WTC11 (cell line): ENCODE measurements around the gene ST6GALNAC2. TPM values are rescaled to one million over a fixed set of nuclear protein-coding genes. Genes with fewer than 3 reads are reported as not detected.
A peak's percentile ranks its signal among the peaks of the same experiment; 100 is the strongest.

Experiments
- ATAC-seq: fragments of 200-7000 bp; cut with Tn5 transposase; 2 replicates; pipeline ENCODE4 v1.10.0; 2021; ENCODE audit warnings: mild to moderate bottlenecking, moderate library complexity
- CTCF ChIA-PET: fragments of 300-600 bp; sonication (Branson Sonifier 250); formaldehyde crosslinking; loops from one replicate; lab custom pipeline; 2021; ENCODE audit warnings: antibody characterized with exemption; lab: Charles Lee
- POLR2A ChIA-PET: fragments of 350-600 bp; sonication (Branson Sonifier 250); formaldehyde crosslinking; loops from one replicate; lab custom pipeline; 2021; ENCODE audit warnings: antibody characterized with exemption; lab: Charles Lee
- DNase-seq: peaks from one replicate; pipeline ENCODE4 v3.0.0; 2021; ENCODE audit warnings: low spot score
- H3K27ac Mint-ChIP-seq: 2 replicates; pipeline ENCODE4 v1.8.0; 2021; ENCODE audit warnings: mixed read lengths
- H3K27me3 Mint-ChIP-seq: 2 replicates; pipeline ENCODE4 v1.8.0; 2021; ENCODE audit warnings: low read depth, mild to moderate bottlenecking, moderate library complexity, mixed read lengths
- H3K36me3 Mint-ChIP-seq: 2 replicates; pipeline ENCODE4 v1.8.0; 2021; ENCODE audit warnings: mixed read lengths
- H3K4me1 Mint-ChIP-seq: 2 replicates; pipeline ENCODE4 v1.8.0; 2022; ENCODE audit warnings: mixed read lengths
- H3K4me3 Mint-ChIP-seq: 2 replicates; pipeline ENCODE4 v1.8.0; 2021; ENCODE audit warnings: mild to moderate bottlenecking, moderate library complexity, mixed read lengths
- H3K9me3 Mint-ChIP-seq: 2 replicates; pipeline ENCODE4 v1.8.0; 2021; ENCODE audit warnings: mixed read lengths
- E2F1 ChIP-seq: sonication (generic); formaldehyde crosslinking; IDR thresholded peaks from 2 replicates; pipeline ENCODE4 v1.8.0; 2022; ENCODE audit warnings: mild to moderate bottlenecking, missing genetic modification reagents
- E2F4 ChIP-seq: sonication (generic); formaldehyde crosslinking; IDR thresholded peaks from 2 replicates; pipeline ENCODE4 v1.8.1; 2022; ENCODE audit warnings: low read depth, mild to moderate bottlenecking, moderate library complexity, missing genetic modification reagents, borderline replicate concordance
- ELF4 ChIP-seq: sonication (generic); formaldehyde crosslinking; IDR thresholded peaks from 2 replicates; pipeline ENCODE4 v1.8.1; 2022; ENCODE audit warnings: low read depth, mild to moderate bottlenecking, moderate library complexity, missing genetic modification reagents
- FOXJ3 ChIP-seq: sonication (generic); formaldehyde crosslinking; IDR thresholded peaks from 2 replicates; pipeline ENCODE4 v1.9.0; 2021; ENCODE audit warnings: missing genetic modification reagents, mild to moderate bottlenecking, borderline replicate concordance
- FOXP1 ChIP-seq: sonication (generic); formaldehyde crosslinking; IDR thresholded peaks from 2 replicates; pipeline ENCODE4 v1.8.0; 2022; ENCODE audit warnings: missing genetic modification reagents, mild to moderate bottlenecking, moderate library complexity, borderline replicate concordance
- NFATC4 ChIP-seq: fragments of 250-450 bp; sonication (Bioruptor Pico); IDR thresholded peaks from 2 replicates; pipeline ENCODE4 v1.9.0; 2021; ENCODE audit warnings: mild to moderate bottlenecking
- NR1H2 ChIP-seq: sonication (generic); formaldehyde crosslinking; IDR thresholded peaks from 2 replicates; pipeline ENCODE4 v1.9.0; 2021; ENCODE audit warnings: mild to moderate bottlenecking, moderate library complexity, missing genetic modification reagents
- NR3C1 ChIP-seq: sonication (generic); formaldehyde crosslinking; conservative IDR thresholded peaks from 2 replicates; pipeline ENCODE4 v1.8.1; 2023; ENCODE audit warnings: low read depth, mild to moderate bottlenecking, missing genetic modification reagents
- SMAD3 ChIP-seq: sonication (generic); formaldehyde crosslinking; IDR thresholded peaks from 2 replicates; pipeline ENCODE4 v1.8.0; 2022; ENCODE audit warnings: missing genetic modification reagents, mild to moderate bottlenecking, borderline replicate concordance
- SMAD4 ChIP-seq: sonication (generic); formaldehyde crosslinking; IDR thresholded peaks from 2 replicates; pipeline ENCODE4 v1.8.0; 2022; ENCODE audit warnings: mild to moderate bottlenecking, missing genetic modification reagents
- SOX15 ChIP-seq: fragments of 250-450 bp; sonication (Bioruptor Pico); IDR thresholded peaks from 2 replicates; pipeline ENCODE4 v1.9.0; 2021; ENCODE audit warnings: mild to moderate bottlenecking
- TEAD1 ChIP-seq: sonication (generic); formaldehyde crosslinking; IDR thresholded peaks from 2 replicates; pipeline ENCODE4 v1.8.0; 2022; ENCODE audit warnings: mild to moderate bottlenecking, missing genetic modification reagents
- ZBTB43 ChIP-seq: sonication (generic); formaldehyde crosslinking; IDR thresholded peaks from 2 replicates; pipeline ENCODE4 v1.8.1; 2023; ENCODE audit warnings: mild to moderate bottlenecking, missing genetic modification reagents
- ZNF416 ChIP-seq: fragments of 250-450 bp; sonication (Bioruptor Pico); IDR thresholded peaks from 2 replicates; pipeline ENCODE4 v1.9.0; 2021; ENCODE audit warnings: mild to moderate bottlenecking, inconsistent platforms
- ZNF532 ChIP-seq: fragments of 250-450 bp; sonication (Bioruptor Pico); IDR thresholded peaks from 2 replicates; pipeline ENCODE4 v1.9.0; 2021; ENCODE audit warnings: mild to moderate bottlenecking, borderline replicate concordance
- total RNA-seq: library from RNA; stranded (reverse); gene quantifications from 3 replicates; pipeline ENCODE4 v1.2.3, GENCODE V29; 2021
- TF ChIP-seq, protein P1 (sequence below): sonication (generic); formaldehyde crosslinking; IDR thresholded peaks from 2 replicates; pipeline ENCODE4 v1.8.1; 2022; ENCODE audit warnings: mild to moderate bottlenecking, missing genetic modification reagents, moderate library complexity, borderline replicate concordance
- TF ChIP-seq, protein P2 (sequence below): fragments of 200-600 bp; IDR thresholded peaks from 2 replicates; pipeline ENCODE4 v1.8.0; 2022; ENCODE audit warnings: antibody characterized with exemption

ST6GALNAC2 gene
- total RNA-seq, 1 experiment from 2014 or later: not detected

GRCh38 chr17:76561799-76562268 lies 23.8 kb downstream of the ST6GALNAC2 start (continued):
- no peak for TF ChIP-seq ZNF532 (CRISPR knock-in tag)
- TF ChIP-seq FOXP1 (CRISPR knock-in tag): no peak
- TF ChIP-seq ZNF416 (CRISPR knock-in tag): no peak

GRCh38 chr17:76561332-76561731 lies 24.3 kb downstream of the ST6GALNAC2 start:
- Mint-ChIP-seq H3K27ac (peak overlapping the region; percentile 43; the same call in 1 of the 2 replicates), H3K9me3 (no peaks in the 10 kb centered on the region), H3K4me1 (peaks cover 52% of the 10 kb centered on the region), H3K36me3 (peaks cover 76% of the 10 kb centered on the region), H3K4me3 (0 out of 2 replicates have a peak overlapping the region, but pooled peaks have one; percentile 97), H3K27me3 (no peaks in the 10 kb centered on the region)
- ChIA-PET CTCF (interaction anchor here (0.9 to 1.6 kb wide), 3 partner anchors 63 to 147 kb away, joined by 3 to 6 read pairs (median 4); no protein-coding TSS in a partner anchor), POLR2A (no interaction called here)
- TF ChIP-seq E2F1: no peak
- DNase-seq (no peak), ATAC-seq (no peak)

DNA sequence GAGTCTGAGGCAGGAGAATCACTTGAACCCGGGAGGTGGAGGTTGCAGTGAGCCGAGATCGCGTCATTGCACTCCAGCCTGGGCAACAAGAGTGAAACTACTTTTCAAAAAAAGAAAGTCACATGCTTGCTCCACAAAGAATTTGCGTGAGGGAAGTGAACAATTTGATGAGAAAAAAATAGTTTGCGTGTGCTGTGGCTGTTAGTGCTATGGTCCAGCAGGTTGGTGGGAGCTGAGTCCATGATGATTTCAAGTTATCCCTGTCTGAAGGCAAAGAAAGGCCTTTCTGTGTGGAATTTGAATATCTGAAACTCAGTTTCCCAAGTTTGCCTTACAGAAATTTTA lies 24.8 kb downstream of the ST6GALNAC2 start:
- no peaks in the 10 kb centered on the region for H3K27me3 Mint-ChIP-seq
- DNase-seq: no peak
- ChIA-PET POLR2A (interaction anchor here (0.7 kb wide), 1 partner anchor 1411 kb away, joined by 8 read pairs; no protein-coding TSS in a partner anchor), CTCF (interaction anchor here (0.8 to 2.3 kb wide), 3 partner anchors 20 to 147 kb away, joined by 3 to 7 read pairs (median 3); no protein-coding TSS in a partner anchor)
- no peak for ATAC-seq
- H3K4me3 Mint-ChIP-seq: peak overlapping the region; percentile 97
- H3K4me1 Mint-ChIP-seq: peaks cover 47% of the 10 kb centered on the region
- H3K9me3 Mint-ChIP-seq: no peaks in the 10 kb centered on the region
- H3K27ac Mint-ChIP-seq: peak overlapping the region; percentile 91
- H3K36me3 Mint-ChIP-seq: peaks cover 71% of the 10 kb centered on the region
- TF ChIP-seq ZBTB43 (no peak), SMAD4 (CRISPR knock-in tag) (no peak), NFATC4 (CRISPR knock-in tag) (no peak), SOX15 (CRISPR knock-in tag) (no peak), E2F4 (CRISPR knock-in tag) (no peak), FOXJ3 (CRISPR knock-in tag) (no peak), NR1H2 (CRISPR knock-in tag) (no peak), ELF4 (no peak), ZNF532 (CRISPR knock-in tag) (no peak), SMAD3 (CRISPR knock-in tag) (no peak), TEAD1 (CRISPR knock-in tag) (no peak), NR3C1 (CRISPR knock-in tag) (no peak)
- TF ChIP-seq, protein P1, sequence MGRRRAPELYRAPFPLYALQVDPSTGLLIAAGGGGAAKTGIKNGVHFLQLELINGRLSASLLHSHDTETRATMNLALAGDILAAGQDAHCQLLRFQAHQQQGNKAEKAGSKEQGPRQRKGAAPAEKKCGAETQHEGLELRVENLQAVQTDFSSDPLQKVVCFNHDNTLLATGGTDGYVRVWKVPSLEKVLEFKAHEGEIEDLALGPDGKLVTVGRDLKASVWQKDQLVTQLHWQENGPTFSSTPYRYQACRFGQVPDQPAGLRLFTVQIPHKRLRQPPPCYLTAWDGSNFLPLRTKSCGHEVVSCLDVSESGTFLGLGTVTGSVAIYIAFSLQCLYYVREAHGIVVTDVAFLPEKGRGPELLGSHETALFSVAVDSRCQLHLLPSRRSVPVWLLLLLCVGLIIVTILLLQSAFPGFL (CRISPR knock-in tag): no peak
- TF ChIP-seq, protein P2, sequence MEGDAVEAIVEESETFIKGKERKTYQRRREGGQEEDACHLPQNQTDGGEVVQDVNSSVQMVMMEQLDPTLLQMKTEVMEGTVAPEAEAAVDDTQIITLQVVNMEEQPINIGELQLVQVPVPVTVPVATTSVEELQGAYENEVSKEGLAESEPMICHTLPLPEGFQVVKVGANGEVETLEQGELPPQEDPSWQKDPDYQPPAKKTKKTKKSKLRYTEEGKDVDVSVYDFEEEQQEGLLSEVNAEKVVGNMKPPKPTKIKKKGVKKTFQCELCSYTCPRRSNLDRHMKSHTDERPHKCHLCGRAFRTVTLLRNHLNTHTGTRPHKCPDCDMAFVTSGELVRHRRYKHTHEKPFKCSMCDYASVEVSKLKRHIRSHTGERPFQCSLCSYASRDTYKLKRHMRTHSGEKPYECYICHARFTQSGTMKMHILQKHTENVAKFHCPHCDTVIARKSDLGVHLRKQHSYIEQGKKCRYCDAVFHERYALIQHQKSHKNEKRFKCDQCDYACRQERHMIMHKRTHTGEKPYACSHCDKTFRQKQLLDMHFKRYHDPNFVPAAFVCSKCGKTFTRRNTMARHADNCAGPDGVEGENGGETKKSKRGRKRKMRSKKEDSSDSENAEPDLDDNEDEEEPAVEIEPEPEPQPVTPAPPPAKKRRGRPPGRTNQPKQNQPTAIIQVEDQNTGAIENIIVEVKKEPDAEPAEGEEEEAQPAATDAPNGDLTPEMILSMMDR: no peak
